Hepatocyte (in vitro differentiated cells): Measurements from ENCODE around the gene METTL2B.

Source experiments
- CTCF ChIP-seq: fragments of 200-600 bp; sonication (generic); IDR thresholded peaks from 2 replicates; pipeline ENCODE4 v1.5.1; 2016; ENCODE audit warnings: antibody characterized with exemption, mild to moderate bottlenecking; ENCODE audit not compliant: poor library complexity
- EZH2 ChIP-seq: fragments of 200-600 bp; sonication (generic); IDR thresholded peaks from 2 replicates; pipeline ENCODE4 v1.6.1; 2016; ENCODE audit warnings: antibody characterized with exemption, mild to moderate bottlenecking, borderline replicate concordance
- EZH2phosphoT487 ChIP-seq: fragments of 200-600 bp; sonication (generic); IDR thresholded peaks from one replicate; pipeline ENCODE4 v1.6.1; 2018; ENCODE audit warnings: antibody characterized with exemption, mild to moderate bottlenecking, low read depth, moderate library complexity; ENCODE audit not compliant: unreplicated experiment, severe bottlenecking

- TF ChIP-seq CTCF (no peak), EZH2 (no peak), EZH2phosphoT487 (no peak)
Observed at GRCh38 chr7:128443831-128444600, 32.5 kb upstream of the METTL2B start.
